H1 (cell line): Measurements from ENCODE around the gene MOGAT2. TPM values are rescaled to one million over a fixed set of nuclear protein-coding genes. Genes with fewer than 3 reads are reported as not detected.

Experiments
- CTCF ChIA-PET: fragments of 300-600 bp; sonication (Branson Sonifier 250); formaldehyde crosslinking; loops from one replicate; lab custom pipeline; 2021; ENCODE audit not compliant: partially characterized antibody; lab: Charles Lee
- POLR2A ChIA-PET: fragments of 300-600 bp; sonication (Branson Sonifier 250); formaldehyde crosslinking; loops from one replicate; lab custom pipeline; 2021; ENCODE audit warnings: inconsistent platforms; ENCODE audit not compliant: partially characterized antibody; lab: Charles Lee
- DNase-seq, 2 experiments: peaks; one replicate each; pipeline versions ENCODE4 v3.0.0 to v3.0.0-alpha.2; 2010 to 2022; ENCODE audit warnings: low spot score in 2 of 2, low read depth in 1 of 2, mixed read lengths in 1 of 2
- FAIRE-seq: peaks from 2 replicates; lab custom pipeline; 2011; peaks lifted over from hg19 to GRCh38; lab: Jason Lieb, UNC
- H2AFZ ChIP-seq: 2 replicates; pipeline ENCODE4 v1.8.1; 2012; ENCODE audit warnings: low read length, inconsistent platforms
- H2AK5ac ChIP-seq: 2 replicates; pipeline ENCODE4 v1.6.1; 2013; ENCODE audit warnings: low read depth, low read length
- H2BK120ac ChIP-seq: replicated peaks from 2 replicates; pipeline ENCODE3; 2013; ENCODE audit warnings: low read depth, low read length, inconsistent platforms
- H2BK12ac ChIP-seq: 2 replicates; pipeline ENCODE4 v1.6.1; 2013; ENCODE audit warnings: low read depth, low read length
- H2BK15ac ChIP-seq: 2 replicates; pipeline ENCODE4 v1.6.1; 2013; ENCODE audit warnings: low read length
- H2BK20ac ChIP-seq: 2 replicates; pipeline ENCODE4 v1.6.1; 2013; ENCODE audit warnings: low read length
- H2BK5ac ChIP-seq: 2 replicates; pipeline ENCODE4 v1.6.1; 2013; ENCODE audit warnings: low read depth, low read length
- H3K14ac ChIP-seq: 2 replicates; pipeline ENCODE4 v1.6.1; 2013; ENCODE audit warnings: inconsistent platforms; ENCODE audit not compliant: insufficient read length
- H3K18ac ChIP-seq: 2 replicates; pipeline ENCODE4 v1.6.1; 2013; ENCODE audit warnings: low read length; ENCODE audit errors: extremely low read depth
- H3K23ac ChIP-seq: 2 replicates; pipeline ENCODE4 v1.6.1; 2013; ENCODE audit warnings: inconsistent platforms; ENCODE audit not compliant: insufficient read length
- H3K23me2 ChIP-seq: 2 replicates; pipeline ENCODE4 v1.6.1; 2013; ENCODE audit warnings: low read depth, low read length
- H3K27ac ChIP-seq: 2 replicates; pipeline ENCODE4 v1.6.1; 2011; ENCODE audit warnings: low read depth, low read length, inconsistent platforms
- H3K27me3 ChIP-seq, 4 experiments: replicated peaks in 1 of 4; 1 replicate in 1 of 4; 2 replicates in 3 of 4; pipeline versions ENCODE4 v1.6.1 to v1.8.1; 2011 to 2013; ENCODE audit warnings: low read length in 3 of 4, mild to moderate bottlenecking in 3 of 4, inconsistent platforms in 2 of 4, mixed read lengths in 2 of 4, moderate library complexity in 1 of 4; ENCODE audit not compliant: control insufficient read depth in 3 of 4, insufficient read depth in 3 of 4; ENCODE audit errors: extremely low read depth in 1 of 4
- H3K36me3 ChIP-seq, 4 experiments: 2 replicates each; pipeline versions ENCODE4 v1.6.1 to v1.8.1; 2011 to 2013; ENCODE audit warnings: mild to moderate bottlenecking in 4 of 4, low read length in 3 of 4, moderate library complexity in 2 of 4, control low read depth in 1 of 4, inconsistent platforms in 1 of 4; ENCODE audit not compliant: insufficient read depth in 4 of 4, control insufficient read depth in 2 of 4
- H3K4ac ChIP-seq: replicated peaks from 2 replicates; pipeline ENCODE3; 2013; ENCODE audit warnings: low read length, low read depth, mixed read lengths, inconsistent platforms; ENCODE audit not compliant: insufficient read length
- H3K4me1 ChIP-seq, 4 experiments: replicated peaks in 1 of 4; 1 replicate in 1 of 4; 2 replicates in 3 of 4; pipeline versions ENCODE4 v1.6.1 to v1.8.1; 2011 to 2013; ENCODE audit warnings: low read length in 3 of 4, inconsistent platforms in 2 of 4, mixed read lengths in 1 of 4; ENCODE audit not compliant: insufficient read depth in 4 of 4, control insufficient read depth in 3 of 4
- H3K4me2 ChIP-seq, 2 experiments: 2 replicates each; pipeline versions ENCODE4 v1.6.1 to v1.8.1; 2011 to 2013; ENCODE audit warnings: low read depth in 2 of 2, low read length in 2 of 2, control low read depth in 1 of 2, inconsistent platforms in 1 of 2, mild to moderate bottlenecking in 1 of 2; ENCODE audit not compliant: insufficient read depth in 1 of 2
- H3K4me3 ChIP-seq, 4 experiments: fragments of 200-600, 300-600 bp in 1 of 4; sonication (generic), shearing (Covaris generic), sonication (Bioruptor Twin) in 1 of 4; 2 replicates each; pipeline versions ENCODE4 v1.5.1 to v1.8.1; 2011 to 2016; ENCODE audit warnings: low read length in 4 of 4, low read depth in 3 of 4, control low read depth in 2 of 4, inconsistent platforms in 2 of 4, mild to moderate bottlenecking in 2 of 4, mixed read lengths in 1 of 4, moderate library complexity in 1 of 4; ENCODE audit not compliant: insufficient read depth in 2 of 4; ENCODE audit errors: extremely low read depth in 1 of 4
- H3K56ac ChIP-seq: replicated peaks from 2 replicates; pipeline ENCODE3; 2013; ENCODE audit warnings: low read depth, mild to moderate bottlenecking, mixed read lengths, low read length, inconsistent platforms; ENCODE audit not compliant: insufficient read length
- H3K79me1 ChIP-seq: 2 replicates; pipeline ENCODE4 v1.6.1; 2013; ENCODE audit warnings: low read depth, low read length, control low read depth
- H3K79me2 ChIP-seq, 2 experiments: 2 replicates each; pipeline versions ENCODE4 v1.6.1 to v1.8.1; 2012 to 2013; ENCODE audit warnings: low read length in 2 of 2, mild to moderate bottlenecking in 2 of 2, inconsistent platforms in 1 of 2; ENCODE audit not compliant: insufficient read depth in 2 of 2, control insufficient read depth in 1 of 2
- H3K9ac ChIP-seq, 4 experiments: replicated peaks in 1 of 4; 1 replicate in 1 of 4; 2 replicates in 3 of 4; pipeline versions ENCODE4 v1.6.1 to v1.8.1; 2011 to 2013; ENCODE audit warnings: low read depth in 3 of 4, low read length in 3 of 4, control low read depth in 2 of 4, mild to moderate bottlenecking in 2 of 4, moderate library complexity in 2 of 4, inconsistent platforms in 1 of 4; ENCODE audit errors: extremely low read depth in 1 of 4
- H3K9me3 ChIP-seq, 2 experiments: 2 replicates each; pipeline versions ENCODE4 v1.6.1 to v1.8.1; 2012 to 2013; ENCODE audit warnings: mild to moderate bottlenecking in 2 of 2, moderate library complexity in 2 of 2, control low read depth in 1 of 2, inconsistent platforms in 1 of 2, low read depth in 1 of 2, low read length in 1 of 2, mixed read lengths in 1 of 2; ENCODE audit not compliant: insufficient read depth in 2 of 2
- H4K20me1 ChIP-seq, 2 experiments: replicated peaks in 1 of 2; 2 replicates each; pipeline versions ENCODE3 to v1.8.1; 2011 to 2013; ENCODE audit warnings: inconsistent platforms in 2 of 2, low read length in 2 of 2, mild to moderate bottlenecking in 1 of 2; ENCODE audit not compliant: insufficient read depth in 2 of 2, control insufficient read depth in 1 of 2
- H4K5ac ChIP-seq: 2 replicates; pipeline ENCODE4 v1.6.1; 2013; ENCODE audit warnings: low read length, low read depth, mixed read lengths, inconsistent platforms; ENCODE audit not compliant: insufficient read length
- H4K8ac ChIP-seq: 2 replicates; pipeline ENCODE4 v1.8.0; 2013; ENCODE audit warnings: mild to moderate bottlenecking, moderate library complexity, low read length, inconsistent platforms; ENCODE audit not compliant: insufficient read depth; ENCODE audit errors: extremely low read depth
- H4K91ac ChIP-seq: replicated peaks from 2 replicates; pipeline ENCODE3; 2013; ENCODE audit warnings: low read length, mixed read lengths, inconsistent platforms; ENCODE audit not compliant: insufficient read length
- ASH2L ChIP-seq: fragments of 200-600, 300-600 bp; sonication (generic); IDR thresholded peaks from one replicate; pipeline ENCODE4 v1.7.1; 2017; ENCODE audit warnings: low read length
- CREB1 ChIP-seq: IDR thresholded peaks from 2 replicates; pipeline ENCODE4 v1.6.1; 2012; ENCODE audit warnings: inconsistent platforms
- EZH2 ChIP-seq: fragments of 200-600 bp; sonication (generic); IDR thresholded peaks from 2 replicates; pipeline ENCODE4 v1.7.1; 2012; ENCODE audit warnings: low read depth, mild to moderate bottlenecking, moderate library complexity, low read length, inconsistent platforms; ENCODE audit not compliant: severe bottlenecking
- RBBP5 ChIP-seq: IDR thresholded peaks from 2 replicates; pipeline ENCODE4 v1.7.1; 2012; ENCODE audit warnings: low read depth, mild to moderate bottlenecking, inconsistent platforms, low read length, moderate library complexity, borderline replicate concordance
- SIN3A ChIP-seq, 2 experiments: IDR thresholded peaks in 1 of 2; conservative IDR thresholded peaks in 1 of 2; 2 replicates each; pipeline ENCODE4 v1.6.1; 2011 to 2012; ENCODE audit warnings: low read length in 2 of 2, improper control_type of control experiment in 1 of 2, low read depth in 1 of 2, mild to moderate bottlenecking in 1 of 2
- SIX5 ChIP-seq: IDR thresholded peaks from 2 replicates; pipeline ENCODE4 v1.6.1; 2011; ENCODE audit warnings: mild to moderate bottlenecking, low read depth, low read length
- SUZ12 ChIP-seq: fragments of 200-600 bp; sonication (generic); IDR thresholded peaks from 2 replicates; pipeline ENCODE4 v1.6.1; 2012; ENCODE audit warnings: mild to moderate bottlenecking, inconsistent platforms, low read length, moderate library complexity, mixed read lengths
- WGBS, 2 experiments: shearing (Covaris generic) in 1 of 2; methylation state at CpG; one replicate each; pipeline versions ENCODE4 v1.1.6 to v1.1.7; 2013 to 2015; ENCODE audit warnings: low lambda C conversion rate in 2 of 2, mixed read lengths in 2 of 2, inconsistent platforms in 1 of 2, low coverage in 1 of 2, missing lambda C conversion rate in 1 of 2; ENCODE audit not compliant: insufficient replicate concordance in 2 of 2, insufficient coverage in 1 of 2, insufficient read length in 1 of 2; ENCODE audit errors: extremely low coverage in 1 of 2, missing lambda C conversion rate in 1 of 2; 5-methylcytosine and 5-hydroxymethylcytosine counted together
- polyA plus RNA-seq, 7 experiments: library from polyadenylated mRNA; depleted of rRNA in 3 of 7; stranded (reverse) in 5 of 7; unstranded in 2 of 7; fragments of >200 nt in 5 of 7; fragments of 200-250 nt in 2 of 7; gene quantifications; 1 replicate in 5 of 7; 2 replicates in 1 of 7; 4 replicates in 1 of 7; pipeline versions ENCODE4 v1.2.1 to v1.2.3, GENCODE V29; 2011 to 2013; ENCODE audit warnings: missing spikeins in 2 of 7, mixed read lengths in 2 of 7
- total RNA-seq: library from RNA; stranded (reverse); fragmentation: NEBNext Ultra II Directional; extraction: Animal tissue kit (Norgen Biotek cat#: 25700); gene quantifications from 2 replicates; pipeline ENCODE4 v1.2.1, GENCODE V29; 2021
- TF ChIP-seq, protein P1 (sequence below), 3 experiments: IDR thresholded peaks; 1 replicate in 2 of 3; 2 replicates in 1 of 3; pipeline versions ENCODE4 v1.5.1 to v1.6.1; 2011; ENCODE audit warnings: low read length in 3 of 3, mild to moderate bottlenecking in 3 of 3, inconsistent platforms in 2 of 3, low read depth in 1 of 3, moderate library complexity in 1 of 3; ENCODE audit not compliant: insufficient read depth in 1 of 3; ENCODE audit errors: control extremely low read depth in 1 of 3

The MOGAT2 gene
- total and polyA plus RNA-seq, 2 of the 8 experiments (the other 6 are each of a cell fraction or from before 2014, with no cell fraction given): not detected

DNA sequence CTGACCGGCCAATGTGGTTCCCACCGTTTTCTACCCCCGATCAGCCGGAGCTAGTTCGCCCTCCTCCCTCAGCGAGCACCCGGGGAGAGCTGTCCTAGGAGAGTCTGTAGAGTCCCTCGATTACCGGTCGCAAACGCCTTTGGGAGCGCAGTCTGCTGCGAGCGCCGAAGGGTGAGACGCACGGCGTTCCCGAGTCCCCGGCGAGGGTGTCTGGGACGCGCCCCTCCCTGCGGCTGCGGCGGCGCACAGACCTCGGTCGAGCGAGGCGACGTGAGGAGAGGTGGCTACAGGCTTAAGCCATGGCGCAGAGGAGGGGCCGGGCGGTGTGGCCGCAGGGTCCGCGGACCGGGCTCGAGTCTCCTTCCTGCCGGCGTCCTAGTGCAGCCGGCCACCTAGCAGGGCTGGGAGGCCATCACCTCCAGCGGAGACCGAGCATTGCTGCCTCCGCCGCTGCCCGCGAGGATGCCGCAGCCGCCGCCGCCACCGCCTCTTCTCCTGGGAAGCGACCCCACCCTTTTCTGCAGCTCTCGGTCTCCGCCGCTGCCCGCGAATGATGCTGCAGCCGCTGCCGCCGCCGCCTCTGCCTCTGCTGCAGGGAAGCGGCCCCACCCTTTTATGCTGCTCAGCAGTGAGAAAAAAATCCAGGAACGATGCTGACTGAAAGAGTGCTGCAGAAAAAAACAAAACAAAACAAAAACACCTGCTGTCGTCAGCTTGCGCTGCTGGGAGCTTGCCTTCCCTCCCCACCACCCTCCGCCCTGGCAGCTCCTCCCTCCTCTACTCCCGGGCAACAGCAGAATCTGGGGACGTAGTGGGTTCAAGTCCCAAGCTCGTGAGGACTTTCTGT is 49.0 kb upstream of the MOGAT2 start, which contains the start of gene MAP6:
TSS of gene MAP6 (minus strand) at position 588 of the 847 bp plus-strand sequence. CDS start 669 bp downstream, outside the sequence.
- WGBS, 2 experiments: 5% methylated on average over 63 of the region's 72 CpGs; no CpG with 5 or more reads in 1 of the 2 experiments
- no peak within 1 kb of the TSS for H3K27ac ChIP-seq
- no peak for FAIRE-seq
- POLR2A ChIA-PET: interaction anchor here (2.0 to 2.7 kb wide), 2 partner anchors 85 to 95 kb away, joined by 5 to 6 read pairs; no protein-coding TSS in a partner anchor
- H3K4me1 ChIP-seq: peaks cover 8 to 20% (median 9%) of the 10 kb centered on the region in 4 experiments
- no peak within 1 kb of the TSS for H4K5ac ChIP-seq
- H4K20me1 ChIP-seq: no peaks in the 10 kb centered on the region
- H3K79me2 ChIP-seq: no peaks in the 10 kb centered on the region
- CTCF ChIA-PET: interaction anchor here (0.7 to 1.5 kb wide), 5 partner anchors 14 to 123 kb away, joined by 3 to 5 read pairs (median 4); no protein-coding TSS in a partner anchor
- peak within 1 kb of the TSS; percentile 79 to 82 for H3K4me2 ChIP-seq
- H2BK12ac ChIP-seq: no peak within 1 kb of the TSS
- H2AFZ ChIP-seq: no peak within 1 kb of the TSS
- no peak within 1 kb of the TSS for H3K18ac ChIP-seq
- no peak within 1 kb of the TSS for H2BK20ac ChIP-seq
- peak within 1 kb of the TSS; percentile 32 to 66 (median 45) for H3K4me3 ChIP-seq
- H2BK120ac ChIP-seq: no peak within 1 kb of the TSS
- H2BK5ac ChIP-seq: no peak within 1 kb of the TSS
- no peak within 1 kb of the TSS; the same call in 1 of the 2 replicates for H4K8ac ChIP-seq
- TF ChIP-seq SIN3A (conservative IDR thresholded peaks at IDR 0.05 in 1 of 2, IDR thresholded peaks at IDR 0.05 in 1 of 2; ENCODE audit: low read depth in 1 of 2, low read length in 2 of 2) (no peak), CREB1 (peak; percentile 35; the same call in 1 of the 2 replicates), SUZ12 (peak; percentile 72), EZH2 (peak; percentile 84), RBBP5 (peak; percentile 28; the same call in 1 of the 2 replicates), SIX5 (no peak), ASH2L (peak; percentile 27)
- TF ChIP-seq, protein P1, sequence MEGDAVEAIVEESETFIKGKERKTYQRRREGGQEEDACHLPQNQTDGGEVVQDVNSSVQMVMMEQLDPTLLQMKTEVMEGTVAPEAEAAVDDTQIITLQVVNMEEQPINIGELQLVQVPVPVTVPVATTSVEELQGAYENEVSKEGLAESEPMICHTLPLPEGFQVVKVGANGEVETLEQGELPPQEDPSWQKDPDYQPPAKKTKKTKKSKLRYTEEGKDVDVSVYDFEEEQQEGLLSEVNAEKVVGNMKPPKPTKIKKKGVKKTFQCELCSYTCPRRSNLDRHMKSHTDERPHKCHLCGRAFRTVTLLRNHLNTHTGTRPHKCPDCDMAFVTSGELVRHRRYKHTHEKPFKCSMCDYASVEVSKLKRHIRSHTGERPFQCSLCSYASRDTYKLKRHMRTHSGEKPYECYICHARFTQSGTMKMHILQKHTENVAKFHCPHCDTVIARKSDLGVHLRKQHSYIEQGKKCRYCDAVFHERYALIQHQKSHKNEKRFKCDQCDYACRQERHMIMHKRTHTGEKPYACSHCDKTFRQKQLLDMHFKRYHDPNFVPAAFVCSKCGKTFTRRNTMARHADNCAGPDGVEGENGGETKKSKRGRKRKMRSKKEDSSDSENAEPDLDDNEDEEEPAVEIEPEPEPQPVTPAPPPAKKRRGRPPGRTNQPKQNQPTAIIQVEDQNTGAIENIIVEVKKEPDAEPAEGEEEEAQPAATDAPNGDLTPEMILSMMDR (IDR thresholded peaks at IDR 0.05; ENCODE audit: control extremely low read depth in 1 of 3, insufficient read depth in 1 of 3, low read depth in 1 of 3, low read length in 3 of 3): peak in 1 of 3 experiments; percentile 8; a peak in 1 of 4 replicates
- H3K27me3 ChIP-seq: peaks cover 43 to 75% (median 64%) of the 10 kb centered on the region in 4 experiments
- no peaks in the 10 kb centered on the region for H3K79me1 ChIP-seq
- peak in 1 of 2 experiments; percentile 72 for DNase-seq
- no peak within 1 kb of the TSS for H2BK15ac ChIP-seq
- no peak within 1 kb of the TSS for H3K9ac ChIP-seq
- H3K14ac ChIP-seq: no peak within 1 kb of the TSS
- H2AK5ac ChIP-seq: no peak within 1 kb of the TSS
- H3K23me2 ChIP-seq: peaks cover 15% of the 10 kb centered on the region; the same call in 1 of the 2 replicates
- no peaks in the 10 kb centered on the region for H3K36me3 ChIP-seq
- peaks cover 0 to 1% of the 10 kb centered on the region in 2 experiments; a peak in 1 of 4 replicates for H3K9me3 ChIP-seq
- no peak within 1 kb of the TSS for H3K23ac ChIP-seq
- H3K56ac ChIP-seq: no peak within 1 kb of the TSS
- no peak within 1 kb of the TSS for H4K91ac ChIP-seq
- H3K4ac ChIP-seq: no peak within 1 kb of the TSS
